Pancreas (tissue), 10 donors: ENCODE results near the gene ARHGAP19. TPM values are rescaled to one million over a fixed set of nuclear protein-coding genes. Genes with fewer than 3 reads are reported as not detected.

ENCODE experiments used
- ATAC-seq, 4 donors: fragments of 200-7000 bp; cut with Tn5 transposase; one replicate each; pipeline versions ENCODE4 v1.8.0 to v1.9.1; 2020; ENCODE audit warnings: mild to moderate bottlenecking in 4 of 4, moderate library complexity in 4 of 4
- DNase-seq, 6 donors: peaks; one replicate each; pipeline ENCODE4 v3.0.0-alpha.2; 2020
- FAIRE-seq: peaks from 2 replicates; lab custom pipeline; 2012; peaks lifted over from hg19 to GRCh38; lab: Jason Lieb, UNC
- H3K27ac ChIP-seq, 4 donors: fragments of 200-600 bp; sonication (generic); 1 replicate in 3 of 4; 2 replicates in 1 of 4; pipeline versions ENCODE4 v1.5.0 to v1.8.0; 2020
- H3K27me3 ChIP-seq, 4 donors: fragments of 200-600 bp; one replicate each; pipeline ENCODE4 v1.8.0; 2021
- H3K36me3 ChIP-seq, 3 donors: fragments of 200-600 bp; sonication (generic) in 1 of 3; one replicate each; pipeline versions ENCODE4 v1.5.0 to v1.8.0; 2020 to 2021
- H3K4me1 ChIP-seq, 3 donors: fragments of 200-600 bp; one replicate each; pipeline ENCODE4 v1.8.0; 2021
- H3K4me3 ChIP-seq, 4 donors: fragments of 200-600 bp; sonication (generic) in 2 of 4; one replicate each; pipeline versions ENCODE4 v1.5.0 to v1.8.0; 2020 to 2021
- H3K9me3 ChIP-seq, 4 donors: fragments of 200-600 bp; one replicate each; pipeline ENCODE4 v1.8.0; 2021
- CTCF ChIP-seq, 4 donors: fragments of 200-600 bp; sonication (generic) in 3 of 4; IDR thresholded peaks; one replicate each; pipeline versions ENCODE4 v1.5.0 to v1.8.0; 2021; ENCODE audit warnings: antibody characterized with exemption in 4 of 4
- WGBS, 2 donors: extraction: QIAGEN DNeasy Blood & Tissue Kit; methylation state at CpG; one replicate each; pipeline ENCODE4 v1.1.7; 2013; 5-methylcytosine and 5-hydroxymethylcytosine counted together
- intact Hi-C, 3 donors: fragments of 100-400 bp; cut with DNase I; formaldehyde crosslinking; loops; one replicate each; pipeline versions ENCODE4 v1.11.1 to v1.14.2; 2022
- polyA plus RNA-seq, 2 donors: library from polyadenylated mRNA; stranded (reverse); fragments of 200-250 nt; gene quantifications; one replicate each; pipeline ENCODE4 v1.2.3, GENCODE V29; 2013
- total RNA-seq, 6 donors: library from RNA; stranded (reverse); fragmentation: NEBNext Ultra II Directional in 4 of 6; extraction: Animal tissue kit (Norgen Biotek cat#: 25700) in 4 of 6; gene quantifications; one replicate each; pipeline versions ENCODE4 v1.2.1 to v1.2.4, GENCODE V29; 2021 to 2023
- donor health status: healthy with polysubstance abuse.
- donor health status: DM: no; HTN: no; CAD: no; lungs with moderate emphysema.
- donor health status: DM: no; HTN: no; CAD: no.
- donor health status: control.
- donor health status: control.
- donor health status: Bipolar disorder and iron deficiency.
- donor health status: DM: yes; HTN: yes; CAD: no.
- donor health status: DM: no; HTN: no; CAD: no.
- donor health status: DM: no; HTN: no; CAD: no.
- donor health status: DM: yes; HTN: yes; CAD: no.

ARHGAP19 gene
- total and polyA plus RNA-seq, 8 donors = 1.1 to 4.8 (median 2.4) TPM

- Histone ChIP-seq H3K4me1 (peaks cover 12 to 27% (median 17%) of the 10 kb centered on the region in 3 donors), H3K27ac (no peak overlapping the region), H3K27me3 (no peaks in the 10 kb centered on the region), H3K9me3 (no peaks in the 10 kb centered on the region), H3K36me3 (no peaks in the 10 kb centered on the region), H3K4me3 (no peak overlapping the region)
- no peak for ATAC-seq
- no peak for FAIRE-seq
- 58 to 65% methylated on average over 4 of the region's 4 CpGs for WGBS, 2 donors
- no peak for DNase-seq
- intact Hi-C loops = no loop called here
- no peak for TF ChIP-seq CTCF (IDR thresholded peaks at IDR 0.05)
Measured at GRCh38 chr10:97323501-97323900, 31.1 kb upstream of the ARHGAP19 start.

- H3K36me3 ChIP-seq = no peaks in the 10 kb centered on the region
- no peak for DNase-seq
- peak overlapping the region in 1 of 4 donors; percentile 87 for H3K4me3 ChIP-seq
- no peak overlapping the region for H3K27ac ChIP-seq
- intact Hi-C loops = no loop called here
- no peak for TF ChIP-seq CTCF (IDR thresholded peaks at IDR 0.05)
- WGBS, 2 donors = 75 to 79% methylated on average over 3 of the region's 3 CpGs
- FAIRE-seq = no peak
- peaks cover 0 to 13% (median 6%) of the 10 kb centered on the region in 3 donors for H3K4me1 ChIP-seq
- no peaks in the 10 kb centered on the region for H3K9me3 ChIP-seq
- ATAC-seq = no peak
- no peaks in the 10 kb centered on the region for H3K27me3 ChIP-seq
Measured at GRCh38 chr10:97321804-97322190, 29.4 kb upstream of the ARHGAP19 start.

GRCh38 chr10:97321032-97321803 lies 28.8 kb upstream of the ARHGAP19 start:
- WGBS, 2 donors = 23 to 35% methylated on average over 38 of the region's 38 CpGs
- no peak for TF ChIP-seq CTCF (IDR thresholded peaks at IDR 0.05)
- Histone ChIP-seq H3K4me3 (peak overlapping the region; percentile 16 to 87 (median 78)), H3K36me3 (no peaks in the 10 kb centered on the region), H3K9me3 (no peaks in the 10 kb centered on the region), H3K27ac (peak overlapping the region in 2 of 4 donors; percentile 8 to 99), H3K27me3 (no peaks in the 10 kb centered on the region), H3K4me1 (peaks cover 0 to 13% (median 6%) of the 10 kb centered on the region in 3 donors)
- no peak for FAIRE-seq
- peak in 5 of 6 donors; percentile 26 to 67 (median 48) for DNase-seq
- peak in 2 of 4 donors; percentile 1 to 4 for ATAC-seq
- intact Hi-C loops = no loop called here

GRCh38 chr10:97320480-97321031 lies 28.1 kb upstream of the ARHGAP19 start:
- intact Hi-C loops = no loop called here
- Histone ChIP-seq H3K27me3 (no peaks in the 10 kb centered on the region), H3K9me3 (no peaks in the 10 kb centered on the region), H3K4me3 (peak overlapping the region; percentile 72 to 87 (median 83)), H3K36me3 (no peaks in the 10 kb centered on the region), H3K4me1 (peaks cover 0 to 13% (median 6%) of the 10 kb centered on the region in 3 donors), H3K27ac (peak overlapping the region; percentile 99 to 100 (median 100))
- no peak for FAIRE-seq
- WGBS, 2 donors = 7 to 14% methylated on average over 24 of the region's 24 CpGs
- peak in 3 of 4 donors; percentile 5 to 21 (median 9) for ATAC-seq
- DNase-seq = peak in 5 of 6 donors; percentile 20 to 69 (median 47)
- TF ChIP-seq CTCF (IDR thresholded peaks at IDR 0.05) = no peak
